ENCODE data around the gene ACAP1. TPM values are rescaled to one million over a fixed set of nuclear protein-coding genes. Genes with fewer than 3 reads are reported as not detected.
A peak's percentile ranks its signal among the peaks of the same experiment; 100 is the strongest.

Gene ACAP1
- total RNA-seq, 1 experiment from 2014 or later = 58.6 TPM

- no peak; the same call in 1 of the 2 replicates for TF ChIP-seq ARID4B (CRISPR knock-in tag; IDR thresholded peaks at IDR 0.05; ENCODE audit: borderline replicate concordance)
- TF ChIP-seq MYBL2 (CRISPR knock-in tag; IDR thresholded peaks at IDR 0.05) = peak; percentile 72; the same call in 1 of the 2 replicates
- peak; percentile 92 for TF ChIP-seq SP1 (CRISPR knock-in tag; conservative IDR thresholded peaks at IDR 0.05)
- TF ChIP-seq ZNF423 (CRISPR knock-in tag; IDR thresholded peaks at IDR 0.05) = no peak
- TF ChIP-seq TP53 (CRISPR knock-in tag; IDR thresholded peaks at IDR 0.05) = peak; percentile 93; the same call in 1 of the 2 replicates
These were observed 41.6 kb upstream of the ACAP1 start, which contains the start of gene YBX2 (continued) for GRCh38 chr17:7294614-7295153.

GRCh38 chr17:7295230-7296180 is 40.8 kb upstream of the ACAP1 start:
- Mint-ChIP-seq H3K36me3 (no peaks in the 10 kb centered on the region), H3K27ac (peak overlapping the region; percentile 45; the same call in 1 of the 2 replicates), H3K9me3 (no peaks in the 10 kb centered on the region), H3K27me3 (ENCODE audit: low read depth) (peaks cover 78% of the 10 kb centered on the region), H3K4me3 (peak overlapping the region; percentile 70), H3K4me1 (peaks cover 23% of the 10 kb centered on the region)
- DNase-seq (ENCODE audit: low spot score) (no peak), ATAC-seq (no peak)
- no peak for TF ChIP-seq SOX15 (CRISPR knock-in tag; IDR thresholded peaks at IDR 0.05)
- TF ChIP-seq, protein P1, sequence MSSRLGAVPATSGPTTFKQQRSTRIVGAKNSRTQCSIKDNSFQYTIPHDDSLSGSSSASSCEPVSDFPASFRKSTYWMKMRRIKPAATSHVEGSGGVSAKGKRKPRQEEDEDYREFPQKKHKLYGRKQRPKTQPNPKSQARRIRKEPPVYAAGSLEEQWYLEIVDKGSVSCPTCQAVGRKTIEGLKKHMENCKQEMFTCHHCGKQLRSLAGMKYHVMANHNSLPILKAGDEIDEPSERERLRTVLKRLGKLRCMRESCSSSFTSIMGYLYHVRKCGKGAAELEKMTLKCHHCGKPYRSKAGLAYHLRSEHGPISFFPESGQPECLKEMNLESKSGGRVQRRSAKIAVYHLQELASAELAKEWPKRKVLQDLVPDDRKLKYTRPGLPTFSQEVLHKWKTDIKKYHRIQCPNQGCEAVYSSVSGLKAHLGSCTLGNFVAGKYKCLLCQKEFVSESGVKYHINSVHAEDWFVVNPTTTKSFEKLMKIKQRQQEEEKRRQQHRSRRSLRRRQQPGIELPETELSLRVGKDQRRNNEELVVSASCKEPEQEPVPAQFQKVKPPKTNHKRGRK (CRISPR knock-in tag; IDR thresholded peaks at IDR 0.05; ENCODE audit: borderline replicate concordance) = no peak
- no peak for TF ChIP-seq ZNF423 (CRISPR knock-in tag; IDR thresholded peaks at IDR 0.05)
- TF ChIP-seq GTF2I (CRISPR knock-in tag; conservative IDR thresholded peaks at IDR 0.05) = no peak
- no peak for TF ChIP-seq IRF2 (CRISPR knock-in tag; IDR thresholded peaks at IDR 0.05; ENCODE audit: borderline replicate concordance, low read depth)
- no peak for TF ChIP-seq NR1H2 (CRISPR knock-in tag; IDR thresholded peaks at IDR 0.05)
- no peak for TF ChIP-seq HMGA2 (CRISPR knock-in tag; IDR thresholded peaks at IDR 0.05)
- no peak for TF ChIP-seq E2F4 (CRISPR knock-in tag; IDR thresholded peaks at IDR 0.05; ENCODE audit: borderline replicate concordance, low read depth)
- TF ChIP-seq FOXK1 (CRISPR knock-in tag; IDR thresholded peaks at IDR 0.05) = no peak
- ChIA-PET POLR2A (interaction anchor here (1.2 to 1.4 kb wide), 2 partner anchors 11 to 15 kb away, joined by 3 to 7 read pairs; no protein-coding TSS in a partner anchor), CTCF (interaction anchor here (0.7 to 4.1 kb wide), 25 partner anchors 7 to 249 kb away, joined by 3 to 119 read pairs (median 4); partner anchors contain the start of genes ACADVL, ACAP1, DLG4 and DVL2)
